ENCODE measurements around the gene SYCP2L.
A peak's percentile ranks its signal among the peaks of the same experiment; 100 is the strongest.
"Not testable (repeated sequence)": the region's sequence is repeated elsewhere in the genome, so short reads cannot be mapped to it uniquely, and the experiment has no call there.

The SYCP2L gene

GRCh38 chr6:10880366-10880765 lies 6.5 kb upstream of the SYCP2L start:
- DNase-seq, result no peak

- DNase-seq, result not testable (repeated sequence)
Observed at GRCh38 chr6:10882253-10882630, 4.6 kb upstream of the SYCP2L start.

GRCh38 chr6:10882657-10883171 lies 4.1 kb upstream of the SYCP2L start:
- peak; percentile 63 for DNase-seq

- peak; percentile 69 for DNase-seq
Observed at GRCh38 chr6:10883312-10884244, 3.3 kb upstream of the SYCP2L start.

GRCh38 chr6:10884245-10884972 lies 2.4 kb upstream of the SYCP2L start:
- DNase-seq, result peak; percentile 61

GRCh38 chr6:10886365-10886690 lies 524 bp upstream of the SYCP2L start:
- DNase-seq, result not testable (repeated sequence)

GRCh38 chr6:10890151-10890550 lies 3.3 kb downstream of the SYCP2L start:
- no peak for DNase-seq

GRCh38 chr6:10891960-10892359 lies 5.1 kb downstream of the SYCP2L start:
- no peak for DNase-seq

GRCh38 chr6:10894958-10895357 lies 8.1 kb downstream of the SYCP2L start:
- no peak for DNase-seq

GRCh38 chr6:10896691-10897090 lies 9.8 kb downstream of the SYCP2L start:
- no peak for DNase-seq

- no peak for DNase-seq
Observed at GRCh38 chr6:10901770-10902169, 14.9 kb downstream of the SYCP2L start.

GRCh38 chr6:10904015-10904414 lies 17.2 kb downstream of the SYCP2L start:
- no peak for DNase-seq

- DNase-seq, result no peak
Observed at GRCh38 chr6:10908228-10908627, 21.4 kb downstream of the SYCP2L start.

GRCh38 chr6:10919520-10919919 lies 32.7 kb downstream of the SYCP2L start:
- not testable (repeated sequence) for DNase-seq

- DNase-seq, result no peak
Observed at GRCh38 chr6:10933126-10933525, 46.3 kb downstream of the SYCP2L start.

- no peak for DNase-seq
Observed at GRCh38 chr6:10939840-10940239, 53.0 kb downstream of the SYCP2L start.

GRCh38 chr6:10945845-10946244 lies 59.0 kb downstream of the SYCP2L start:
- no peak for DNase-seq

- no peak for DNase-seq
Observed at GRCh38 chr6:10947966-10948365, 61.1 kb downstream of the SYCP2L start.

- DNase-seq, result no peak
Observed at GRCh38 chr6:10949579-10950490, 63.0 kb downstream of the SYCP2L start.

GRCh38 chr6:10951675-10952282 lies 64.9 kb downstream of the SYCP2L start:
- DNase-seq, result peak; percentile 27

- DNase-seq, result peak; percentile 42
Observed at GRCh38 chr6:10954590-10955010, 67.7 kb downstream of the SYCP2L start.

- DNase-seq, result no peak
Observed at GRCh38 chr6:10956776-10957175, 69.9 kb downstream of the SYCP2L start.

Data from right kidney (tissue), 1 donor.